GM19238 (cell line): Measurements from ENCODE around the gene COL25A1.

Experiments
- DNase-seq: peaks from one replicate; pipeline ENCODE4 v3.0.0; 2011; ENCODE audit warnings: low spot score; ENCODE audit not compliant: insufficient read length

Gene COL25A1

DNA sequence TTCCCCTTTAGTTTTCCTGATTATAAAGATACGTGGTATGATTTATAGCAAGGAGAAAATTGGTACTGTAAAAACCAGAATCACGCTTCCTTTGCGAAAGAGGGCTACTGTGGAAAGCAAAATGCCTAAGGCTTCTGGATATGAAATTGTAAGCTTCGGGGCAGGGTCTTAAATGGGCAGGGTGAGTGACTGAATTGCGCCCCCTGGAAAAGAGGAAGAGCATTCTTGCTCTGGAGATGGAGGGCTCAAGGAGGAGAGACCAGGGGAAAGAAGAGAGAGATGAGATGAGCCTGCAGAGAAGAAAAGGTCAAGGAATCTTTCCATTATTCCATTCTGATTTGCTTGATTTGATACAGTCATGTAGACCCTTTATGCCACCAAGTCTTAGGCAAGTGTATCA lies 526.5 kb downstream of the COL25A1 start:
- DNase-seq: no peak

DNA sequence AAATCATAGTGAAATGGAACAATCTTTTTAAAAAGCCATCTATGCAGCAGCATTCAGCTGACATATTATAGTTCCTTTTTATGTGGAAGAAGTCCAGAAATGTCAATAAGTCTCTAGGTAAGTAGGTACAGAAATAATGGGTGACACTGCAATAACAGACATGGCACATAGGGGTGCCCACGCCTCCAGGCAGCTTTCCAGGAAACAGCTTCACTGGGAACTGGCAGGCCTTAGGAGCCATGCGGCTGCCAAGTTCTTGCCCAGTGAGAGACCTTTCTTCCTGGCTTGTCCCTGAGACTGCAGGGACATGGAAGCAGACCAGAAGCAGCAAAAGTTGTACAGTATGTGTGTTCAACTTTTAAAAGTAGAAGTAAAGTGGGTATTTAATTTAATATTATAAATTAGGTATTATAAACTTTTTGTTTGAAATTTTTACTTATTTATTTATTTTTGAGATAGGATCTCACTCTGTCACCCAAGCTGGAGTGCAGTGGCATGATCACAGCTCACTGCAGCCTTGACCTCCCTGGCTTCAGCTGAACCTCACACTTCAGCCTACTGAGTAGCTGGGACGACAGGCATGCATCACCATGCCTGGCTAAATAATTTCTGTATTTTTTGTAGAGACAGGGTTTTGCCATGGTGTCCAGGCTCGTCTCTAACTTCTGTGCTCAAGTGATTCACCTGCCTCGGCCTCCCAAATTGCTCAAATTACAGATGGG lies 527.5 kb downstream of the COL25A1 start:
- no peak for DNase-seq

DNA sequence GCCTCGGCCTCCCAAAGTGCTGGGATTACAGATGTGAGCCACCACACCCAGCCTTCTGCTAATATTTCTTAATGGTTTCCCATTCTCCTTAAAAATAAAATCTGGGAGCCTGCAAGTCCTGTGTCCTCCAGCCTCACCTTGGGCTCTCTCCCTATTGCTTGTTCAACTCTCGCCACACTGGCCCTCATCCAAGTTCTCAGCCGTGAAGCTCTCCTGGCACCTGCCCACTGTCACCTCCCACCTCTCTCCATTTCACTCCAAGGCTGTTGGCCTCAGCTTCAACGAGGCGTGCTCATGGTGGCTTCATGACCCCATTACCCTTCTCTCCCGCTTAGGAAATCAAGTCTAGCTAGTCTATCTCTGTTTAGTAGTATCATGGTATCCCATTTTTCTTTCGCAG lies 530.1 kb downstream of the COL25A1 start:
- DNase-seq: no peak

DNA sequence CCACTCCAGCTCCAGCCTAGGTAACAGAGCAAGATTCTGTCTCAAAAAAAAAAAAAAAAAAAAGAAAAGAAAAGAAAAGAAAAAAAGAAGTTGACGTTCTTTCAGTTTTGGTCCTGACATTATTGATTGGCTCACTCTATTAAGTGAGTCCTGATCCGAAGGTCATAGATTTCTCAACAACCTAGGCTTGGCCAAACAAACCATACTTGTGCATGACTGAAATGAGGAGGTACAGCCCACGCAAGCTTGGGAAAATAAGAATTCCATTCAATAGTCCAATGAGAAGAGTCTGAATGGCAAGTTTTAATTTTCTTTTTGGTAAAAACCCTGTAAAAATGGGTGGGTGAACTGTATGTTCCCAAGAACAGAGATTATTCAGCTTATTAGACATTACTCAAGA lies 536.4 kb downstream of the COL25A1 start:
- no peak for DNase-seq

DNA sequence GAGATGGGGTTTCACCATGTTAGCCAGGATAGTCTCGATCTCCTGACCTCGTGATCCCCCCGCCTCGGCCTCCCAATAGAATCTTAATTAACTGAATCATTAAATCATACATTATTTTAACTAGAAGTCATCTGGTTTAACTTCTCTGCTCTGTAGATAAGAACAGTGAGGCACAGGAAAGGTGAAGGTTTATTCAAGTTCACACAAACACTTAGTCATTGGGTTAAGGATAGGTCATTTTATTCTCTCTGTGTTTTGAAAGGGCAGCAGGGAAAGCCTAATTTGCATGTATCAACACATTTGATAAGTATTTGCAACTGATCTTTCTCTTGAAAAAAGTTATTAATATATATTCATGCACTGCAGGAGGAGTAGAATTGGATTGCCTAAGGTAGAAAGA lies 538.5 kb downstream of the COL25A1 start:
- no peak for DNase-seq

DNA sequence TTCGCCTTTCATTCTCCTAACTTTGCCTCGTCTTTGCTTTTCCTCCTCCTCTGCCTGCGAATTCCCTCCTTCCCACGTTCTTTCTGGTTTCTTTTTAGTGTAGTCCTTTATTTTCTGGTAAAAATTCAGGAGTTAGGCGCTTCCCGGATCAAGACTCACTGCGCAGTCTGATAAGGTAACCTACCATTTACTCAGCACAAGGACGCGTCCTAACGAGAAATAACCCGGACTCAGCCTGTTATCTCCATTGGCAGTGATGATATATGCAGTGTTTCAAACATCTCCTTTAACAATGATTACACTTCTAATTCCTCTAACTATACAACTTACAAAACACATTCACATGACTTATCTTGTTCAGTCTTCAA lies 539.2 kb downstream of the COL25A1 start:
- no peak for DNase-seq

DNA sequence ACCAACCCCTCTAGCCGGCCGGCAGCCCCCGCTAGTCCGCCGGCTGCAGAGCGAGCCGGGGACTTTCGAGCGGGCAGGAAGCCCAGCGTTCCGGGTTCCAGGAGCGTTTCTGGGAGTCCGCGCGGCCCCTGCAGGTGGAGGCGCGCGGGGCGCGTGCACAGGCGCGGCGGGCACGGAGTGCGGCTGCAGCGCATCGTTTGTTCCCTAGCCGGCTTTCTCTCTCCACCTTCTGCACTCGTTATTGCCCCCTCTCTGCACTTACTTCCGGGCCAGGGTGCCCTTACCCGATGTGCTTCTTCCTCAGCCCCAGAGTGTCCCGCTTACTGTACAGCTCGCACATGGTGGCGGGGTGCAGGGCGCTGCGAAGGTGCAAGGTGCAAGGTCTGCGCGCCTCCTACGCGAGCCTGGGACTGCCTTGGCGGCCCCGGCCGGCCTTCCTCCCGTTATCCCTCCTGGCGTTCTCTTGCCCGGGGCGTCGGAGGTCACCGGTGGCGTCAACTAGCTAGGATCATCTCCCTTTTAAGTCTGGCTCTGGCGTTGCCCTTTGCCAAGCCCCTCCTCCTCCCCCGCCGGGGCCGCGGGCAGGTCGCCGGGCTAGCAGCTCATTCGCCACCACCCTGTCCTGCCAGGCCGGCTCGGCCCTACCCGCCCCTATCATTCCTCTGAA lies 539.8 kb downstream of the COL25A1 start, which contains the start of gene ETNPPL:
ETNPPL (minus strand) TSS at position 495 of the 667 bp plus-strand sequence; CDS start at position 340, 155 bp downstream.
- DNase-seq: no peak
